ENCODE data around the gene RSPO3.
A peak's percentile ranks its signal among the peaks of the same experiment; 100 is the strongest.

RSPO3 gene

GRCh38 chr6:127134136-127134535, 15.7 kb downstream of the RSPO3 start:
- in situ Hi-C loops (cut with HindIII; ENCODE audit: low sequenced_read_pairs), result no loop called here
- no peak overlapping the region for H3K4me3 ChIP-seq (ENCODE audit: low read depth, low read length)
- TF ChIP-seq, protein P1, sequence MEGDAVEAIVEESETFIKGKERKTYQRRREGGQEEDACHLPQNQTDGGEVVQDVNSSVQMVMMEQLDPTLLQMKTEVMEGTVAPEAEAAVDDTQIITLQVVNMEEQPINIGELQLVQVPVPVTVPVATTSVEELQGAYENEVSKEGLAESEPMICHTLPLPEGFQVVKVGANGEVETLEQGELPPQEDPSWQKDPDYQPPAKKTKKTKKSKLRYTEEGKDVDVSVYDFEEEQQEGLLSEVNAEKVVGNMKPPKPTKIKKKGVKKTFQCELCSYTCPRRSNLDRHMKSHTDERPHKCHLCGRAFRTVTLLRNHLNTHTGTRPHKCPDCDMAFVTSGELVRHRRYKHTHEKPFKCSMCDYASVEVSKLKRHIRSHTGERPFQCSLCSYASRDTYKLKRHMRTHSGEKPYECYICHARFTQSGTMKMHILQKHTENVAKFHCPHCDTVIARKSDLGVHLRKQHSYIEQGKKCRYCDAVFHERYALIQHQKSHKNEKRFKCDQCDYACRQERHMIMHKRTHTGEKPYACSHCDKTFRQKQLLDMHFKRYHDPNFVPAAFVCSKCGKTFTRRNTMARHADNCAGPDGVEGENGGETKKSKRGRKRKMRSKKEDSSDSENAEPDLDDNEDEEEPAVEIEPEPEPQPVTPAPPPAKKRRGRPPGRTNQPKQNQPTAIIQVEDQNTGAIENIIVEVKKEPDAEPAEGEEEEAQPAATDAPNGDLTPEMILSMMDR (IDR thresholded peaks at IDR 0.05; ENCODE audit: low read depth, low read length), result no peak
- no peak for DNase-seq (ENCODE audit: low read depth, low spot score)

DNA sequence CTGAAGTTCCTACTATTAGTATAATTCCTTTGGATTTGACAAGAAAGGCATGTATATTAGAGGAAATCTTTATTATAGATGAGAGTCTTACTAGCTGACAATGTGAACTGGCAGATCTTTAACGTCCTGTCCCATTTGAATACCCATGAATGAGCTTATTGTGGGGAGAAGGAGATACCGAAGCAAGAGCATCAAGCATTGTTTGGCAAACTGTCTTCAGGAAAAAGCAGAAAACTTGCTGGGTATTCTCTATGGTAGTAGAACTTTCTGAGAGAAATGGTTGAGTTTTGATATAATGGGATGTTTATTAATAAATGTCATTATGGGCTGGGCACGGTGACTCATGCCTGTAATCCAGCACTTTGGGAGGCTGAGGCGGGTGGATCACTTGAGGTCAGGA, 18.3 kb downstream of the RSPO3 start:
- DNase-seq (ENCODE audit: low read depth, low spot score), result no peak

GRCh38 chr6:127146932-127147331, 28.5 kb downstream of the RSPO3 start:
- TF ChIP-seq, protein P1 (IDR thresholded peaks at IDR 0.05; ENCODE audit: low read depth, low read length), result no peak
- DNase-seq (ENCODE audit: low read depth, low spot score), result peak; percentile 95
- in situ Hi-C loops (cut with HindIII; ENCODE audit: low sequenced_read_pairs), result no loop called here
- H3K4me3 ChIP-seq (ENCODE audit: low read depth, low read length), result no peak overlapping the region

More for the DNA sequence above, 18.3 kb downstream of the RSPO3 start:
- no peak overlapping the region for H3K4me3 ChIP-seq (ENCODE audit: low read depth, low read length)
- TF ChIP-seq, protein P1 (IDR thresholded peaks at IDR 0.05; ENCODE audit: low read depth, low read length), result no peak
- in situ Hi-C loops (cut with HindIII; ENCODE audit: low sequenced_read_pairs), result no loop called here

DNA sequence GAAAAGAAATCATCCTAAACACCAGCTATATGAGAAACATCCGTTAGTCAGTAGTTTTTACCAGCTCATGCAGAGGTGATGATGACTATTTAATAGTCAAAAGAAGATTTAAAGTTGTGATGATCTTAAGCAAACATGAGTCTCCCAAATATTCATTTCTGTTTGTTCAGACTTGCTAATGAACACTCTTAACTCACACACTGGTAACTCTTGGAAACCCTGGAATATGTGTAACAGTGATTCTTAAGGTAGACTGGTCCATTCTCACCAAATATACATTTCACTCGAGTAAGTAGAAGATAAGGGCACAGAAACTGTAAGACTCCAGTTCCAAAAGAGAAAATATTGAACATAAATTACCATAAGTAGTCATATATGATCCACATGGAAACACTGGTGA, 29.1 kb downstream of the RSPO3 start:
- no peak overlapping the region for H3K4me3 ChIP-seq (ENCODE audit: low read depth, low read length)
- TF ChIP-seq, protein P1 (IDR thresholded peaks at IDR 0.05; ENCODE audit: low read depth, low read length), result no peak
- in situ Hi-C loops (cut with HindIII; ENCODE audit: low sequenced_read_pairs), result no loop called here
- DNase-seq (ENCODE audit: low read depth, low spot score), result no peak

- in situ Hi-C loops (cut with HindIII; ENCODE audit: low sequenced_read_pairs), result no loop called here
- peak; percentile 12 for DNase-seq (ENCODE audit: low read depth, low spot score)
Observed at GRCh38 chr6:127148511-127148910, 30.0 kb downstream of the RSPO3 start.

DNA sequence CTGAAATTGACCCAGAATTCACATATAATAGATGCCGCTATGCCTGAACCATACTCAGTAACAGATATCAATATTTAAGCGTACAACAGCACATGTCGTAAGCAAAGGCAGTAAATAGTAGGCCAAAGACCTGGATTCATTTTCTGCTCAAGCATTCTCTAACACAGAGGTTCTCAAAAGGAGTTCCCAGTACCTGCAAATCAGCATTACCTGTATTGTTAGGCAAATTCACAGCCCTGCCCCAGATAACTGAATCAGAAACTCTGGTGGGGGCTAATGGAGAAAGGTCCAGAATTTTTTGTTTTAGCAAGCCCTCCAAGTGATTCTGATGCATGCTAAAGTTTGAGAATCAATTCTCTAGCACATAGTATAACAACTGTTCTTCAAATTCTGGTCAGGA, 36.0 kb downstream of the RSPO3 start:
- in situ Hi-C loops (cut with HindIII; ENCODE audit: low sequenced_read_pairs), result no loop called here
- TF ChIP-seq, protein P1 (IDR thresholded peaks at IDR 0.05; ENCODE audit: low read depth, low read length), result no peak
- no peak for DNase-seq (ENCODE audit: low read depth, low spot score)
- no peak overlapping the region for H3K4me3 ChIP-seq (ENCODE audit: low read depth, low read length)

More at GRCh38 chr6:127148511-127148910, 30.0 kb downstream of the RSPO3 start:
- no peak overlapping the region for H3K4me3 ChIP-seq (ENCODE audit: low read depth, low read length)
- TF ChIP-seq, protein P1 (IDR thresholded peaks at IDR 0.05; ENCODE audit: low read depth, low read length), result no peak

DNA sequence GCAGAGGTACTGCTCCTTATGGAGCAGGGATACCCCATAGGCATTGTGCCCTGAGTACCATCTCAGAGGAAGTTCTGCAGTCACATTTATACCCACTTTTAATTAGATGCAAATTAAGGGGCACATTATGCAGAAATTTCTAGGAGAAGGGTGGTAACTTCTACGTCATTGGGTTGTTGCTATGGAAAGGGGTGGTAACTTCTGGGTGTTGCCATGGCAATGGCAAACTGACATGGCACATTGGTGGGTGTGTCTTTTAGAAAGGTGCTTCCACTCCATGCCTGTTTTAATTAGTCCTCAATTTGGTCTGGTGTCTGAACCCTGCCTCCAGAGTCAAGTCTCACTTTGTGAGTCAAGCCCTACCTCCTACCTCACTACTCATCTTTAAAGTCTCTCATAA, 42.0 kb downstream of the RSPO3 start:
- DNase-seq (ENCODE audit: low read depth, low spot score), result no peak
- in situ Hi-C loops (cut with HindIII; ENCODE audit: low sequenced_read_pairs), result no loop called here
- H3K4me3 ChIP-seq (ENCODE audit: low read depth, low read length), result no peak overlapping the region
- TF ChIP-seq, protein P1 (IDR thresholded peaks at IDR 0.05; ENCODE audit: low read depth, low read length), result no peak
